Stimulated activated CD4-positive, alpha-beta T cell treated with anti-CD3 and anti-CD28 coated beads, Interleukin-2, amount 100 ng/mL, for 4 hours (primary cell): ENCODE measurements around the gene EPHA3.

Experiments used
- DNase-seq: peaks from one replicate; pipeline ENCODE4 v3.0.0-alpha.2; 2020; ENCODE audit warnings: low read depth

EPHA3 gene

GRCh38 chr3:89145995-89146394, 38.6 kb downstream of the EPHA3 start:
- no peak for DNase-seq

GRCh38 chr3:89154416-89154815, 47.0 kb downstream of the EPHA3 start:
- DNase-seq: no peak

- no peak for DNase-seq
These were observed 48.4 kb downstream of the EPHA3 start for GRCh38 chr3:89155811-89156210.

- DNase-seq: no peak
These were observed 50.2 kb downstream of the EPHA3 start for GRCh38 chr3:89157575-89157974.

- no peak for DNase-seq
These were observed 52.2 kb downstream of the EPHA3 start for GRCh38 chr3:89159605-89160004.

- DNase-seq: no peak
These were observed 57.4 kb downstream of the EPHA3 start for GRCh38 chr3:89164774-89165173.

GRCh38 chr3:89165636-89166263, 58.3 kb downstream of the EPHA3 start:
- DNase-seq: no peak

GRCh38 chr3:89171687-89172545, 64.5 kb downstream of the EPHA3 start:
- DNase-seq: no peak

GRCh38 chr3:89173546-89173945, 66.1 kb downstream of the EPHA3 start:
- DNase-seq: no peak

GRCh38 chr3:89179355-89180001, 72.1 kb downstream of the EPHA3 start:
- no peak for DNase-seq

GRCh38 chr3:89180334-89180733, 72.9 kb downstream of the EPHA3 start:
- DNase-seq: no peak

GRCh38 chr3:89182056-89182455, 74.6 kb downstream of the EPHA3 start:
- no peak for DNase-seq

- DNase-seq: no peak
These were observed 77.0 kb downstream of the EPHA3 start for GRCh38 chr3:89184151-89184995.

GRCh38 chr3:89186456-89186855, 79.0 kb downstream of the EPHA3 start:
- DNase-seq: no peak

GRCh38 chr3:89198591-89198990, 91.2 kb downstream of the EPHA3 start:
- no peak for DNase-seq

GRCh38 chr3:89212619-89213018, 105.2 kb downstream of the EPHA3 start:
- DNase-seq: no peak

GRCh38 chr3:89216016-89216739, 108.8 kb downstream of the EPHA3 start:
- DNase-seq: no peak

GRCh38 chr3:89217148-89217685, 109.8 kb downstream of the EPHA3 start:
- no peak for DNase-seq

- DNase-seq: no peak
These were observed 114.5 kb downstream of the EPHA3 start for GRCh38 chr3:89221924-89222323.

GRCh38 chr3:89223188-89223587, 115.8 kb downstream of the EPHA3 start:
- DNase-seq: no peak

GRCh38 chr3:89227218-89227617, 119.8 kb downstream of the EPHA3 start:
- no peak for DNase-seq
